Panc1 (cell line): ENCODE measurements around the gene CIAO3. TPM values are rescaled to one million over a fixed set of nuclear protein-coding genes. Genes with fewer than 3 reads are reported as not detected.

ENCODE experiments used
- ATAC-seq: fragments of 200-7000 bp; cut with Tn5 transposase; 2 replicates; pipeline ENCODE4 v1.9.1; 2020; ENCODE audit warnings: mild to moderate bottlenecking, moderate library complexity
- BruUV-seq: library from RNA; stranded (reverse); fragments of 400-500 nt; replicated peaks from 2 replicates; lab custom pipeline; 2021; lab: Mats Ljungman, UMichigan
- CTCF ChIA-PET: fragments of 300-600 bp; sonication (Branson Sonifier 250); formaldehyde crosslinking; loops from one replicate; lab custom pipeline; 2022; ENCODE audit warnings: antibody characterized with exemption; lab: Charles Lee
- POLR2A ChIA-PET: fragments of 300-600 bp; sonication (Branson Sonifier 250); formaldehyde crosslinking; loops from one replicate; lab custom pipeline; 2022; ENCODE audit warnings: antibody characterized with exemption; lab: Charles Lee
- DNase-seq: peaks from one replicate; pipeline ENCODE4 v3.0.0-alpha.2; 2010; ENCODE audit warnings: low read depth, low spot score
- H3K27ac ChIP-seq: 2 replicates; pipeline ENCODE4 v1.5.1; 2011; ENCODE audit warnings: mild to moderate bottlenecking, low read length, inconsistent platforms
- H3K27me3 ChIP-seq: fragments of 200-500 bp; sonication (Bioruptor generic); 2 replicates; pipeline ENCODE4 v1.6.0; 2014; ENCODE audit warnings: low read length, inconsistent platforms; ENCODE audit not compliant: control insufficient read depth, insufficient read depth
- H3K36me3 ChIP-seq: fragments of 200-500 bp; sonication (Bioruptor generic); 2 replicates; pipeline ENCODE4 v1.5.1; 2014; ENCODE audit warnings: inconsistent platforms, mild to moderate bottlenecking, low read length, moderate library complexity; ENCODE audit not compliant: control insufficient read depth, insufficient read depth
- H3K4me1 ChIP-seq: 2 replicates; pipeline ENCODE4 v1.5.1; 2011; ENCODE audit warnings: inconsistent platforms, mild to moderate bottlenecking, low read length, moderate library complexity; ENCODE audit not compliant: control insufficient read depth, insufficient read depth
- H3K4me3 ChIP-seq, 2 experiments: 2 replicates each; pipeline ENCODE4 v1.5.1; 2011 to 2012; ENCODE audit warnings: low read depth in 2 of 2, low read length in 2 of 2, mild to moderate bottlenecking in 2 of 2, inconsistent platforms in 1 of 2, moderate library complexity in 1 of 2
- H3K9me3 ChIP-seq: fragments of 200-500 bp; sonication (Bioruptor generic); 2 replicates; pipeline ENCODE4 v1.5.1; 2014; ENCODE audit warnings: low read depth, mild to moderate bottlenecking, inconsistent platforms, low read length, moderate library complexity; ENCODE audit not compliant: control insufficient read depth, insufficient read depth
- POLR2AphosphoS5 ChIP-seq: IDR thresholded peaks from 2 replicates; pipeline ENCODE4 v1.6.1; 2012; ENCODE audit warnings: mild to moderate bottlenecking, low read depth, low read length, moderate library complexity
- REST ChIP-seq, 2 experiments: IDR thresholded peaks; 2 replicates each; pipeline ENCODE4 v1.6.1; 2011 to 2012; ENCODE audit warnings: low read depth in 2 of 2, control low read depth in 1 of 2, low read length in 1 of 2, mild to moderate bottlenecking in 1 of 2, moderate library complexity in 1 of 2; ENCODE audit not compliant: insufficient read depth in 1 of 2
- SIN3A ChIP-seq: IDR thresholded peaks from 2 replicates; pipeline ENCODE4 v1.6.1; 2012; ENCODE audit warnings: low read depth, mild to moderate bottlenecking, low read length, moderate library complexity, borderline replicate concordance; ENCODE audit not compliant: insufficient read depth
- TCF7L2 ChIP-seq: IDR thresholded peaks from 2 replicates; pipeline ENCODE4 v1.6.1; 2011; ENCODE audit warnings: mild to moderate bottlenecking, low read depth, low read length, inconsistent platforms
- in situ Hi-C: cut with HindIII; loops from 2 replicates; pipeline ENCODE4 v1.10.0; 2016; ENCODE audit warnings: low sequenced_read_pairs, low pct_unique_long_range_greater_than_20kb
- intact Hi-C: fragments of 100-400 bp; cut with micrococcal nuclease; formaldehyde crosslinking; loops from one replicate; pipeline ENCODE4 v1.10.0; 2022; ENCODE audit not compliant: unreplicated experiment
- total RNA-seq: library from RNA; stranded (reverse); gene quantifications from one replicate; pipeline ENCODE4 v1.2.1, GENCODE V29; 2021; ENCODE audit not compliant: unreplicated experiment
- TF ChIP-seq, protein P1 (sequence below): fragments of 450-650 bp; IDR thresholded peaks from 2 replicates; pipeline ENCODE4 v1.5.1; 2017; ENCODE audit warnings: mild to moderate bottlenecking

The CIAO3 gene
- total RNA-seq, 1 experiment from 2014 or later = 34.0 TPM

DNA sequence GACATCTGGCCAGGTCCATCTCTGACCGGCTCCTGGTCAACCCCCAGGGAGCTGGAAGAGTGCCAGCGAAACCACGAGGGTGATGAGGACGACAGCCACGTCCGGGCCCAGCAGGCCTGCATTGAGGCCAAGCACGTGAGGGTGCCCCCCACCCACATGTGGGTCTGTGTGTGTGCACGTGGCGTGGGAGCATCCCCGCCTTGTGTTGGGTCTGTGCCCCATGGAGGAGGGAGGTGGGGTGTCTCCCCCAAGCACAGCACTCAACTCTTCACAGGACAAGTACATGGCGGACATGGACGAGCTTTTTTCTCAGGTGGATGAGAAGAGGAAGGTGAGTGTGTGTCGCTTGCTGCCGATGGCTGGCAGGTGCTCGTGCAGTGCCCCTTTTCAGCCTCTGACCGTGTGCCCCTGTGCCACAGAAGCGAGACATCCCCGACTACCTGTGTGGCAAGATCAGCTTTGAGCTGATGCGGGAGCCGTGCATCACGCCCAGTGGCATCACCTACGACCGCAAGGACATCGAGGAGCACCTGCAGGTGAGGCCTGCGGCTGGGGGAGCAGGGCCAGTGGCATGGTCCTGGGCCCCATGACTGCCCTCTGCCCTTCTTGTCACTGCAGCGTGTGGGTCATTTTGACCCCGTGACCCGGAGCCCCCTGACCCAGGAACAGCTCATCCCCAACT lies 58.9 kb downstream of the CIAO3 start:
- DNase-seq = no peak
- ChIA-PET POLR2A (no interaction called here), CTCF (interaction anchor here (1.1 kb wide), 1 partner anchor 14 kb away, joined by 3 read pairs; the partner anchor contains the start of gene RHOT2)
- Histone ChIP-seq H3K9me3 (no peaks in the 10 kb centered on the region), H3K27ac (peak overlapping the region; percentile 87), H3K4me3 (peak overlapping the region; percentile 66 to 71), H3K36me3 (peaks cover 5% of the 10 kb centered on the region; the same call in 1 of the 2 replicates), H3K27me3 (no peaks in the 10 kb centered on the region), H3K4me1 (peaks cover 18% of the 10 kb centered on the region)
- TF ChIP-seq, protein P1, sequence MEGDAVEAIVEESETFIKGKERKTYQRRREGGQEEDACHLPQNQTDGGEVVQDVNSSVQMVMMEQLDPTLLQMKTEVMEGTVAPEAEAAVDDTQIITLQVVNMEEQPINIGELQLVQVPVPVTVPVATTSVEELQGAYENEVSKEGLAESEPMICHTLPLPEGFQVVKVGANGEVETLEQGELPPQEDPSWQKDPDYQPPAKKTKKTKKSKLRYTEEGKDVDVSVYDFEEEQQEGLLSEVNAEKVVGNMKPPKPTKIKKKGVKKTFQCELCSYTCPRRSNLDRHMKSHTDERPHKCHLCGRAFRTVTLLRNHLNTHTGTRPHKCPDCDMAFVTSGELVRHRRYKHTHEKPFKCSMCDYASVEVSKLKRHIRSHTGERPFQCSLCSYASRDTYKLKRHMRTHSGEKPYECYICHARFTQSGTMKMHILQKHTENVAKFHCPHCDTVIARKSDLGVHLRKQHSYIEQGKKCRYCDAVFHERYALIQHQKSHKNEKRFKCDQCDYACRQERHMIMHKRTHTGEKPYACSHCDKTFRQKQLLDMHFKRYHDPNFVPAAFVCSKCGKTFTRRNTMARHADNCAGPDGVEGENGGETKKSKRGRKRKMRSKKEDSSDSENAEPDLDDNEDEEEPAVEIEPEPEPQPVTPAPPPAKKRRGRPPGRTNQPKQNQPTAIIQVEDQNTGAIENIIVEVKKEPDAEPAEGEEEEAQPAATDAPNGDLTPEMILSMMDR = no peak
- TF ChIP-seq SIN3A = no peak
- peak in 1 of 2 experiments; percentile 14; a peak in 1 of 4 replicates for TF ChIP-seq REST (IDR thresholded peaks at IDR 0.05; ENCODE audit: insufficient read depth in 1 of 2, low read depth in 2 of 2, low read length in 1 of 2)
- TF ChIP-seq TCF7L2 = no peak
- TF ChIP-seq POLR2AphosphoS5 = peak; percentile 68; the same call in 1 of the 2 replicates
- ATAC-seq = no peak
- intact Hi-C loops = loop anchor here (10.0 kb wide), 1 partner anchor 1093 kb away; the partner anchor contains the start of genes EME2, MRPS34 and NME3
- BruUV-seq = TSS peak; percentile 97
- in situ Hi-C loops = no loop called here

DNA sequence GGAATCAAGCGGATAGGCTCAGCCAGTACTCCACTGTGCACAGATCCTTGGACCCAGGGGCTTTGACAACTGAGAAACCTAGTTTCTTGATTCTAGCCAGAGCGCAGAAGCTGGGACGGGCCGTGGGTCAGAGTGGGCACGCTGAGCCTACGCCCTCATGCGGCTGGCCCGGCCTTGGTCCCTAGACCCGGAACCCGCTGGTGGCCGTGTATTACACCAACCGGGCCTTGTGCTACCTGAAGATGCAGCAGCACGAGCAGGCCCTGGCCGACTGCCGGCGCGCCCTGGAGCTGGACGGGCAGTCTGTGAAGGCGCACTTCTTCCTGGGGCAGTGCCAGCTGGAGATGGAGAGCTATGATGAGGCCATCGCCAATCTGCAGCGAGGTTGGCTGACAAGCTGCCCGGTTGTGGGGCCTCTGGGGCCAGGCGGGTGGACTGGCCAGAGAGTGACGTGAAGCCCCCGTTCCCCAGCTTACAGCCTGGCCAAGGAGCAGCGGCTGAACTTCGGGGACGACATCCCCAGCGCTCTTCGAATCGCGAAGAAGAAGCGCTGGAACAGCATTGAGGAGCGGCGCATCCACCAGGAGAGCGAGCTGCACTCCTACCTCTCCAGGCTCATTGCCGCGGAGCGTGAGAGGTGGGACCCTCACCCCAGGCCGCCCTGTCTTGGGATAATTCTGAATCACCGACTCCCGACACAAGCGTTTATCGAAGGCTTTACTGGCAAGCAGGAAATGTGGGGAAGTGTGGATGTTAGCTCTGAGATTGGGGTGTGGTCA lies 59.6 kb downstream of the CIAO3 start:
- BruUV-seq = no TSS peak
- no peaks in the 10 kb centered on the region for H3K27me3 ChIP-seq
- CTCF ChIA-PET = interaction anchor here (1.1 kb wide), 1 partner anchor 13 kb away, joined by 3 read pairs; the partner anchor contains the start of gene RHOT2
- peak overlapping the region; percentile 87 for H3K27ac ChIP-seq
- in situ Hi-C loops = no loop called here
- POLR2A ChIA-PET = no interaction called here
- no peaks in the 10 kb centered on the region for H3K9me3 ChIP-seq
- H3K4me1 ChIP-seq = peaks cover 18% of the 10 kb centered on the region
- intact Hi-C loops = loop anchor here (10.0 kb wide), 1 partner anchor 1094 kb away; the partner anchor contains the start of genes EME2, MRPS34 and NME3
- peak overlapping the region; percentile 66 to 71 for H3K4me3 ChIP-seq
- no peak for ATAC-seq
- DNase-seq = no peak
- peaks cover 5% of the 10 kb centered on the region; the same call in 1 of the 2 replicates for H3K36me3 ChIP-seq
- TF ChIP-seq POLR2AphosphoS5 = no peak; the same call in 1 of the 2 replicates
- no peak for TF ChIP-seq TCF7L2
- TF ChIP-seq, protein P1 = peak; percentile 53; the same call in 1 of the 2 replicates
